ENCODE measurements around the gene SMURF1.

SMURF1 gene

GRCh38 chr7:99098286-99098823 lies 45.6 kb downstream of the SMURF1 start:
- no peak for DNase-seq (ENCODE audit: low spot score)

- DNase-seq (ENCODE audit: low spot score), result no peak
Measured at GRCh38 chr7:99097730-99098129, 46.2 kb downstream of the SMURF1 start.

GRCh38 chr7:99096124-99096887 lies 47.6 kb downstream of the SMURF1 start:
- DNase-seq (ENCODE audit: low spot score), result no peak

- DNase-seq (ENCODE audit: low spot score), result no peak
Measured at GRCh38 chr7:99095698-99096097, 48.2 kb downstream of the SMURF1 start.

- no peak for DNase-seq (ENCODE audit: low spot score)
Measured at GRCh38 chr7:99094401-99094800, 49.5 kb downstream of the SMURF1 start.

- no peak for DNase-seq (ENCODE audit: low spot score)
Measured at GRCh38 chr7:99092064-99092720, 51.7 kb downstream of the SMURF1 start.

- no peak for DNase-seq (ENCODE audit: low spot score)
Measured at GRCh38 chr7:99090771-99091542, 53.0 kb downstream of the SMURF1 start.

- no peak for DNase-seq (ENCODE audit: low spot score)
Measured at GRCh38 chr7:99089914-99090629, 53.8 kb downstream of the SMURF1 start.

- no peak for DNase-seq (ENCODE audit: low spot score)
Measured at GRCh38 chr7:99086944-99087343, 57.0 kb downstream of the SMURF1 start.

- DNase-seq (ENCODE audit: low spot score), result no peak
Measured at GRCh38 chr7:99086532-99086931, 57.4 kb downstream of the SMURF1 start.

- no peak for DNase-seq (ENCODE audit: low spot score)
Measured at GRCh38 chr7:99083733-99084132, 60.2 kb downstream of the SMURF1 start.

GRCh38 chr7:99083068-99083651 lies 60.7 kb downstream of the SMURF1 start:
- no peak for DNase-seq (ENCODE audit: low spot score)

- DNase-seq (ENCODE audit: low spot score), result no peak
Measured at GRCh38 chr7:99080679-99081078, 63.2 kb downstream of the SMURF1 start.

GRCh38 chr7:99079104-99079503 lies 64.8 kb downstream of the SMURF1 start:
- DNase-seq (ENCODE audit: low spot score), result no peak

GRCh38 chr7:99078416-99078815 lies 65.5 kb downstream of the SMURF1 start:
- DNase-seq (ENCODE audit: low spot score), result no peak

- no peak for DNase-seq (ENCODE audit: low spot score)
Measured at GRCh38 chr7:99076615-99077014, 67.3 kb downstream of the SMURF1 start.

- no peak for DNase-seq (ENCODE audit: low spot score)
Measured at GRCh38 chr7:99073839-99074446, 70.0 kb downstream of the SMURF1 start.

GRCh38 chr7:99072126-99072525 lies 71.8 kb downstream of the SMURF1 start:
- DNase-seq (ENCODE audit: low spot score), result no peak

- no peak for DNase-seq (ENCODE audit: low spot score)
Measured at GRCh38 chr7:99070361-99070760, 73.5 kb downstream of the SMURF1 start.

GRCh38 chr7:99061001-99061776 lies 82.7 kb downstream of the SMURF1 start:
- DNase-seq (ENCODE audit: low spot score), result no peak

Measured in CD4-positive, alpha-beta T cell treated with Interleukin-6 at 100 ng/mL for 8 hours (primary cell).